ENCODE measurements around the gene TPST2.
A peak's percentile ranks its signal among the peaks of the same experiment; 100 is the strongest.

Gene TPST2

GRCh38 chr22:26592421-26592891 lies 2.5 kb upstream of the TPST2 start:
- no peak overlapping the region for H3K4me3 ChIP-seq (ENCODE audit: low read depth, low read length)
- no peak for TF ChIP-seq CTCF (IDR thresholded peaks at IDR 0.05; ENCODE audit: low read depth, low read length, missing control alignments)
- in situ Hi-C loops (cut with HindIII; ENCODE audit: low sequenced_read_pairs): no loop called here
- DNase-seq (ENCODE audit: low read depth): no peak

DNA sequence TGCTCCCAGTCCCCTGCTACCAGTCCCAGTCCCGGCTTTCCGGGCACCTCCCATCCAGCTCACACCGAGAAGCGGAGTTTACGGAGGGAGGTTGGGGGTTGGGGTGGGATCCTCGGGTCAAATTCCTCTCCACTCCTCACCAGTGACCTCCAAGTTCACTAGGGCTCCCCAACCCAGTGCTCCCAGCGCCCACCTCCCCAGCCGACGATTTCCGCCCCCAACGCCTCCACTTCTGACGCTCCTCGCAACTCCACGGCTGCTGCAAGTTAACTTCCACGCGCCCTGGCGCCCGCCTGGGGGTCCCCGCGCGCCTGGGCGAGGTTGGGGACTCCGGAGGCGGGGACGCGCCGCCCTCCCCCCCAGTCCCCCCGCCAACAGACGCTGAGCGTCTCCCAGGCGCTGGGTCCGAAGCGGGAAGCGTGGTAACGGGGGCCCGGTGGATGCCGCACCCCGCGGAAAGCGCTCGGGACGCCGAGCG lies 526 bp downstream of the TPST2 start:
- in situ Hi-C loops (cut with HindIII; ENCODE audit: low sequenced_read_pairs): no loop called here
- no peak for TF ChIP-seq CTCF (IDR thresholded peaks at IDR 0.05; ENCODE audit: low read depth, low read length, missing control alignments)
- DNase-seq (ENCODE audit: low read depth): no peak
- peak overlapping the region; percentile 86 for H3K4me3 ChIP-seq (ENCODE audit: low read depth, low read length)

GRCh38 chr22:26588729-26589366 lies 1.1 kb downstream of the TPST2 start:
- in situ Hi-C loops (cut with HindIII; ENCODE audit: low sequenced_read_pairs): no loop called here

DNA sequence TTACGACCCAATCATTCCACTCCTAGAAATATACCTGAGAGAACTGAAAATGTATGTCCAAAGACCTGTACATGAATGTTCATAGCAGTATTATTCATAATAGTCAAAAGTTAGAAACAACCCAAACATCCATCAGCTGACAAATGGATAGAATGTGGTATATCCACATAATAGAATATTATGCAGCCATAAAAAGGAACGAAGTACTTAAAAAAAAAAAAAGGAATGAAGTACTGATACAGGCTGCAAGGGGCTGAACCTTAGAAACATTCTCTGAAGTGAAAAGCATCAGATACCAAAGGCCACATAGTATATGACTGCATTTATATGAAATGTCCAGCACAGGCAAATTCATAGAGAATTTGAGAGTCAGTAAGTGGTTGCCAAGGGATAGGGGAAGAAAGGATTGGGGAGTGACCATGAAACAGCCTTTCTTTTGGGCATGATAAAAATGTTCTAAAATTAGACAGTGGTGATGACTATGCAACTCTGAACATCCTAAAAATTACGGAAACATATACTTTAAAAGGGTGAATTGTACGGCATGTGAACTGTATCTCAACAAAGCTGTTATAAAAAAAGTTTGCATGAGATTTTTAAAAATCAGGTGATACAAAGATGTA lies 1.8 kb downstream of the TPST2 start:
- DNase-seq (ENCODE audit: low read depth): no peak
- no peak for TF ChIP-seq CTCF (IDR thresholded peaks at IDR 0.05; ENCODE audit: low read depth, low read length, missing control alignments)
- no peak overlapping the region for H3K4me3 ChIP-seq (ENCODE audit: low read depth, low read length)
- in situ Hi-C loops (cut with HindIII; ENCODE audit: low sequenced_read_pairs): no loop called here

More at GRCh38 chr22:26588729-26589366, 1.1 kb downstream of the TPST2 start:
- no peak for TF ChIP-seq CTCF (IDR thresholded peaks at IDR 0.05; ENCODE audit: low read depth, low read length, missing control alignments)
- H3K4me3 ChIP-seq (ENCODE audit: low read depth, low read length): peak overlapping the region; percentile 86
- DNase-seq (ENCODE audit: low read depth): no peak

- no peak for TF ChIP-seq CTCF (IDR thresholded peaks at IDR 0.05; ENCODE audit: low read depth, low read length, missing control alignments)
- H3K4me3 ChIP-seq (ENCODE audit: low read depth, low read length): no peak overlapping the region
- in situ Hi-C loops (cut with HindIII; ENCODE audit: low sequenced_read_pairs): no loop called here
- DNase-seq (ENCODE audit: low read depth): no peak
Observed at GRCh38 chr22:26586556-26587325, 3.2 kb downstream of the TPST2 start.

- no peak overlapping the region for H3K4me3 ChIP-seq (ENCODE audit: low read depth, low read length)
- in situ Hi-C loops (cut with HindIII; ENCODE audit: low sequenced_read_pairs): no loop called here
- DNase-seq (ENCODE audit: low read depth): peak; percentile 19
- TF ChIP-seq CTCF (IDR thresholded peaks at IDR 0.05; ENCODE audit: low read depth, low read length, missing control alignments): peak; percentile 36
Observed at GRCh38 chr22:26585104-26585790, 4.7 kb downstream of the TPST2 start.
